ENCODE results near the gene FAM219B.
A peak's percentile ranks its signal among the peaks of the same experiment; 100 is the strongest.
"Not testable (repeated sequence)": the region's sequence is repeated elsewhere in the genome, so short reads cannot be mapped to it uniquely, and the experiment has no call there.

FAM219B gene

DNA sequence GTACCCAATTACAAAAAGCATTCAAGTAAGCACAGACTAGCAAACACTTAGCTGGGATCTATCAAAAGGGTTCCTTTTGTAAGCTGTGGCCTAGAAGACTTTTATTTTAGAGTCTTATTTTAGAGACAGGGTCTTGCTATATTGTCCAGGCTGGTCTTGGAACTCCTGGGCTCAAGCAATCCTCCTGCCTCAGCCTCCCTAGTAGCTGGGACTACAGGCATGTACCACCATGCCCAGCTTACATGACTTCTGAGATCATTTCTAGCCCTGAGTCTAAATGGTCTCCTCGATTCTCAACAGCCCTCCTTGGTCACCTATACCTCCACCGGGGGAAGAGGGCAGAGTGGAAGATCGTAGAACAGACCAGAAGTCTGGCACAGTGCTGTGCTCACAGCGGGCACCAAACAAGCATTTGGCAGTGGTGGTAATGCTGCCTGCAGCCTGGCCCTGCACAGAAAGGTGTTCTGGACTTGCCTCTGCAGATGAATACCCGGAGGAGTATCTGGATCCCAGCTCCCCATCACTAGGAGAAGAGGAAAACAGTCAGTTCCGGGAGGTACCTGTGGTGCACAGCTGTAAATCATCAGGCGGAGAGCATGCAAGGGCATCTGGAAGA, 2.4 kb downstream of the FAM219B start:
- DNase-seq (ENCODE audit: extremely low read depth in 1 of 2, low read depth in 1 of 2): no peak

DNA sequence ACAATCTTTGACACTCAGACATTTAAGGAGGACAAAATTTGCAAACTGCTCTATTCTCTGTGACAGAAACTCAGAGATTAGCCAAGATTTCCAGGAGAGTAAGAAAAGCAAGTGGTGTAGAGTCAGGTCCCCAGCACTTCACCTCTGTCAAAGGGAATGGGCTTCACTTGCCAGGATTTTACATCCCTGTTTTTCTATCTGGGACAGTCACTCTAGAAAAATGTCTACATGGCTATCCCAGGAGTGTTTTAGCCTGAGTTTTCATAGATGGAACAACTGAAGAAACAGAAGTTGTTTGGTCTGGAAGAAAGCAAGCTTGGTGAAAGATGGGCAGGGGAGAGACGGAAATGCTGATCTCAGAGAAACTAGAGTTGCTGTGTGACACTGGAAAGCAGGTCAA, 3.0 kb downstream of the FAM219B start:
- DNase-seq (ENCODE audit: extremely low read depth in 1 of 2, low read depth in 1 of 2): no peak

DNA sequence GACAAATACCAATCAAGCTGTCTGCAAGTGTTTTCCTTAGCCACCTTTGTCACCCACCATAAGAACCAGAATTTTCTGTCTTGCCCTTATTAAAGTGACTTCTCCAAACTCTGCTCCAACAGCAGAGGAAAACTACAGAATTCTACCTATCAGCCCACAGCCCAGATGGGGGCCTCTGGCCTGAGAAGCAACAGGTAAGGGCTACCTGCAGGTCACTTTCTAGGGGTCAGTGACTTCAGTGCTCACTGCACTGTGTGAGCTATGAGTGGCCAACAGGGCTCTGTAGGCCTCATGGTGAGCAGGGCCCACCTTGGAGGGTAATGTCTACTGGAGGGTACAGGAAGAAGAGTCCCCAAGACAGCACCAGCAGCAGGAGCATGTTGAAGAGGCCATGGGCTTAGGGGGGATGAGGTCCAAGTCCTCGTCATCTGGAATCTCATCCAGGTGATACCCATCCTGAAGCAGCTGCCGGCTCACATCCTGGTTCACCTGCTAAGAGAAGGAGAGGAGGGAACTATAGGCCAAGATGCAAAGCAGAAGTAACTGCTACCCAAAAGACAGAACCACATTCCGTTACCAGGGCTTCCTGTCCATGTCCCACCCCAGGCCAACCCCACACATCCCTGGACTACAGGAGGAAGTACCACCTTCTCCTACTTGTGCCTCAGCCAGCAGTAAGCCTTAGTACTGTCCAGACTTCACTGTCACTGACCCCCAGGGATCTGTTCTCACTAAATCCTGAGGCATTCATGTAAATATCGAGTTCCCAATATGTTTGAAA, 4.2 kb downstream of the FAM219B start:
- no peak for DNase-seq (ENCODE audit: extremely low read depth in 1 of 2, low read depth in 1 of 2)

DNA sequence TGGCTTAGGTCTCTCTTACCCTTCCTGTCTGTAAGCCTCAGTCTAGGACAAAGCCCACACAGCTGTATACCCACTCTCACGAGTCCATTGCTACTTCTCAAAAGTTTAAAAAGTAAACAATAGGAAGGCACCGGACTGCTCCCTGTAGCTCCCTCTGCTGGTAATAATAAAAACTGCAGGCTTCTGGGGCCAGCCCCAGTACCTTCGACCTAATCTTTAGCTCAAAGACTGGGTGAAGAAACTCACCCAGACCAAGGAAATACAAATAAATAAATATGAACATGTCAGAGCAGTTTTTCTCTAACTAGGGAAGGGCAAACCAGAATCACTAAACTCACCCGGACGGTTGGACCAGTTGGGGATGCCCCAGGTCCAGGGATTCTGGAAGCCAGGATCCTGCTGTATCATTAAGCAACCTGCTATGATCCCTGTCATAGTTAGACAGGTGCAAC, 5.0 kb downstream of the FAM219B start:
- peak in 1 of 2 donors; percentile 20 for DNase-seq (ENCODE audit: extremely low read depth in 1 of 2, low read depth in 1 of 2)

DNA sequence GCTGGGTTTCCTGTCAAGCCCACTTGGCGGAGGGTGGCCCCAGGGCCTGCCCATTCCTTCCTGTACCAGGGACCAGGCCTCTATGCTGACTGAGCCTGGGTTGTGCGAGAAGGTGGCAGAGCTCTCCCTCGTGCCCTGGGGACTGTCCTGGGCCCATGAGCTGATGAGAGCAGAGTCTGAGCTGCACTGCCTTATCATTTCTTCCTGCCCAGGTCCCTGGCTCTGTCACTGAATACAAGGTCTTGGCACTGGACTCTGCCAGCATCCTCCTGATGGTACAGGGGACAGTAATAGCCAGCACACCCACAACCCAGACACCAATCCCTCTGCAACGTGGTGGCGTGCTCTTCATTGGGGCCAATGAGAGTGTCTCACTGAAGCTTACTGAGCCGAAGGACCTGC, 9.3 kb downstream of the FAM219B start:
- DNase-seq (ENCODE audit: extremely low read depth in 1 of 2, low read depth in 1 of 2): no peak

DNA sequence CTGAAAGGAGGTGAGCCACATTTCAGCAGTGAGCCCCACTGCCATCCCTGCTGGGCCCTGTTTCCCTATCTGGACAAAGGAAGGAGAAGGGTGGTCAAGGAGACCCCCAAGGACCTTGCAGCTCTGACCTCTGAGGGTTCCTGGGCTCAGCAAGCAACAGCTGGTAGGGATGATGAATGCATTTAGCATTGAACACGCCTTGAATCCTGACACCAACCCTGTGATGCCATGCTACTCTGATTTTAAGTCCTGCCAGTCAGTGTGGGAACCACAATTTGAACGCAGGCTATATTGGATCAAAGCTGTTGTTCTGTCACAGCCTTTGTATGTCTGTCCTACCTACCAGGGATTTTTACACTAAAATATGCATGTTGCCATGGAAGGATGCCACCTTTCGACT, 10.3 kb downstream of the FAM219B start:
- no peak for DNase-seq (ENCODE audit: extremely low read depth in 1 of 2, low read depth in 1 of 2)

DNA sequence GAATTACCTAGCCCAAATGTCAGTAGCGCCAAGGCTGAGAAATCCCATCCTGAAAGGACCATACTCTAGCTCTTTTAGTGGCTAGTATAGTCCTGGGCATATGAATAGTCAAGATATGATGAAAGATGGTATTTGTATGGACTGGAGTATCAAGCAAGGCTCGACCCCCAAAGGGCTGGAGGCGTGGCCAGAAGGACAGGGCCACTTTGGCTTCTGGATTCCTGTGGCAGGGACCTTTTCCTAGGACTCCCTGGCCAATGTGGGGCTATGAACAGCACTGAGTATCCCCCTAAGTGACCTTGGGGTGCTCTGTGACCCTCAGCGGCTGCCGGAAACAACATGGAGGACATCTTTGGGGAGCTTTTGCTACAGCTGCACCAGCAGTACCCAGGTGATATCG, 10.8 kb downstream of the FAM219B start:
- DNase-seq (ENCODE audit: extremely low read depth in 1 of 2, low read depth in 1 of 2): no peak

DNA sequence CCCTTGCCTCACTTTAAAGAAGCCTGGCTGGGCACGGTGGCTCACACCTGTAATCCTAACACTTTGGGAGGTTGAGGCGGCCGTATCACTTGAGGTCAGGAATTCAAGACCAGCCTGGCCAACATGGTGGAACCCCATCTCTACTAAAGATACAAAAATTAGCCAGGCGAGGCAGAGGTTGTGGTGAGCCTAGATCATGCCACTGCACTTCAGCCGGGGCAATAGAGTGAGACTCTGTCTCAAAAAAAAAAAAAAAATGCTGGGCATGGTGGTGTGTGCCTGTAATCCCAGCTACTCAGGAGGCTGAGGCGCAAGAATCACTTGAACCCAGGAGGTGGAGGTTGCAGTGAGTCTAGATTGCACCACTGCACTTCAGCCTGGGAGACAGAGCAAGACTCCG, 12.3 kb downstream of the FAM219B start:
- DNase-seq (ENCODE audit: extremely low read depth in 1 of 2, low read depth in 1 of 2): not testable (repeated sequence)

DNA sequence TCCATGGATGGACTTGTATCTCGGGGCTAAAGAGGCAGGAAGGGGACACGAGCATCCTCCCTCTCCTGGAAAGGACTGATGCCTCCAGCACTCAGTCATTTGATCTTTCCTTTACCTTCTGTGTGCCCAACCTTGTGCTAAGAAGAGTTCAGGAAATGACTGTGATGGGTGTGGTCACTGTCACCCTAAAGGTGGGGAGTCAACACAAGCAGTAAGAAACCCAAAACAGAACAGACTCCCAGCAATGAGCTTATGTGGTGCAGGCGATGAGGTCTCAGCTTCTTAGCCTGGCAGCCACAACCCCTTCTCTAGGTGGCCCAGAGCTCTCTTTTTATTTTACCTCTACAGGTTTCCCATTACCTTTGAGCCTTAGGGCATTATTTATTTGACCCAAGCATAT, 13.0 kb downstream of the FAM219B start:
- DNase-seq (ENCODE audit: extremely low read depth in 1 of 2, low read depth in 1 of 2): no peak

DNA sequence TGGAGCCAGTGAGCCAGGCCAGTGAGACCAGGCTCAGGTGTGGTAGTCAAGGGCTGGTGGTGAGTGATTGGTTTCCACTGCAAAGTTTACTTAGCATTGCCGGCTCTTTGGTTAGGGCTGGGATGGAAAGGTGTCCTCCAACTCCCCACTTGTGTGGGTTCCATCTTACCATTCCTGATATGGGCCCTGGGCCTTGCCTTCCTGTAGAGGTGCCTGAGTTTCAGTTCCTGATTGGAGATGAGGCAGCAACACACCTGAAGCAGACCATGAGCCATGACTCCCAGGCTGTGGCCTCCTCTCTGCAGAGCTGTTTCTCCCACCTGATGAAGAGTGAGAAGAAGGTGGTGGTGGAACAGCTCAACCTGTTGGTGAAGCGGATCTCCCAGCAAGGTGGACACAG, 13.7 kb downstream of the FAM219B start:
- no peak for DNase-seq (ENCODE audit: extremely low read depth in 1 of 2, low read depth in 1 of 2)

DNA sequence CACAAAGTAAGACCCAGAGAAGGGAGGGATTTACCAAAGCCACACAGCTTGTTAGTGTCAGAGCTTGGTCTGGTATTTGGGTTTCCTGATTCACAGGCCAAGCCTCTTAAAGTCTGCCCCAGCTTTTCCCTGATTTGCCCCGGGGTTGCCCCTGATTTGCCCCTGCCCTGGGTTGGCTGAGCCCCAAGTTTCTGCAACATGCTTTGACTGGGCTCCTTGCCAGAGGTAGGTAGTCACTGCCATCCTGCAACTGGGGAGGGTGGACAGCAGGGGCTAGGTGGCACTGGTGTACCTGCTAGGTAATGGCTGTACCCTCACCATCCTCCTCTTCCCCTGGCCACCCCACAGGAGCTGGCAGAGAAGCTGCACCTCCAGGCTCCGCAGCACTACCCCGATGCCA, 14.3 kb downstream of the FAM219B start:
- DNase-seq (ENCODE audit: extremely low read depth in 1 of 2, low read depth in 1 of 2): no peak

DNA sequence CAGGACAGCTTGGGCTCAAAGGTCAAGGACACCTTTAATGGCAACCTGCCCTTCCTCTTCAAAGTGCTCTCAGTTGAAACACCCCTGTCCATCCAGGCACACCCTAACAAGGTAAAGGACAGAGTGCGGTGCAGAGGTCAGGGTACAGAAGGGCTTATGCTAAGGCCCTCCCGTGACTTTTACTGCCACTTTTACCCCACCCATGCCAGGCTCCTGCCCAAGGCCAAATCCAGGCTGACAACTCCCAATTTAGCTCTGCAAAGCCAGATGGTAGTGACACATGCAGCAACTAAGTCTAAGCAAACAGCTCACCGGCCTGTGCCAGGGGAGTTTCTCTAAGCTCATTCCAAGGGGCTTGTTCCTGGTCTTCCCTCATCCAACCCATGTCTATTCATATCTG, 15.2 kb downstream of the FAM219B start:
- no peak for DNase-seq (ENCODE audit: extremely low read depth in 1 of 2, low read depth in 1 of 2)

DNA sequence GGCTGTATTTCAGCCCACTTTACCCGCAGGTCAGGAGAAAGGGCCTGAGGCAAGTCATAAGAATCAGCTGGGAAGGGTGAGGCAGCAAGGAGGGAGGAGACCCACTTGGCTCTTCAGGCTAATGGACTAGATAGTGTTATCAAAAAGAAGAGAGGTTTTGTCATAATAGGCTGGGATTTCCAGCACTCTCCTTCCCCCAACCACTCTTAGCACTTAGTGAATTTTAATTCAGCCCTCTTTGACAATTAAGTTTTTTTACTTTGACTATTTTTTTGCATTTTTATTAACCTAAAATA, 16.0 kb downstream of the FAM219B start:
- DNase-seq (ENCODE audit: extremely low read depth in 1 of 2, low read depth in 1 of 2): no peak

DNA sequence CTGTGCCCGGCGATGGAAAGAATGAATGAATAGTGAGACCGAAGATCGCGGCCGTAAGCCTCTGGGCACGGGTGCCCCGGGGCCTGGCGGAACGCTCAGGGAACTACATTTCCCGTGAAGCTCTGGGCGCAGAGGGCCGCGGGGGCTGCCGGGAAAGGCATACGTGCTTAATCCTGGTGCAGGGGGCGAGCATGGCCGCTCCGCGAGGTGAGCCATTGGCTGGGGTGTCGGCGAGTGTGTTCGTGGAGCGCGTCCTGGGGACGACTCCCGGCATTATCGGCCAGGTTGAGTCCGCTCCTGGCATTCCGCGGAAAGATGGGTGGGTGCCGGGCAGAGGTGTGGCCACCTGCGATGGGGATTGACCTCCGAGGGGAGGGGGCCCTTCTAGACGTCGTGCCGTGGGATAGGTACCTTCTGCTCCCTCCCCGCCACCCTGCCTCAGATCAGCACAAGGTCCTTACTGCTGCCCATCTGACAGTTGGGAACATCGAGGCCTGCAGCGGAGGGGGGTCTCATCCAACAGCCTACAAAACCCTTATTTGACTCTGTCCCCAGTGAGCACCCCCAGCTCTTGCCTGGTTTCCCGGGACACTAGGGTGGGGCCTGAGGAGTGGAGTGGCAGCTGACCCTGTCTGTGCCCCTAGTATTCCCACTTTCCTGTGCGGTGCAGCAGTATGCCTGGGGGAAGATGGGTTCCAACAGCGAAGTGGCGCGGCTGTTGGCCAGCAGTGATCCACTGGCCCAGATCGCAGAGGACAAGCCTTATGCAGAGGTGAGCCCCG, 16.6 kb downstream of the FAM219B start, which contains the start of gene MPI:
Gene MPI (plus strand): TSS at position 160 of the 782 bp plus-strand sequence. CDS start 32 bp downstream, at position 192.
- DNase-seq (ENCODE audit: extremely low read depth in 1 of 2, low read depth in 1 of 2): peak; percentile 68 to 87

DNA sequence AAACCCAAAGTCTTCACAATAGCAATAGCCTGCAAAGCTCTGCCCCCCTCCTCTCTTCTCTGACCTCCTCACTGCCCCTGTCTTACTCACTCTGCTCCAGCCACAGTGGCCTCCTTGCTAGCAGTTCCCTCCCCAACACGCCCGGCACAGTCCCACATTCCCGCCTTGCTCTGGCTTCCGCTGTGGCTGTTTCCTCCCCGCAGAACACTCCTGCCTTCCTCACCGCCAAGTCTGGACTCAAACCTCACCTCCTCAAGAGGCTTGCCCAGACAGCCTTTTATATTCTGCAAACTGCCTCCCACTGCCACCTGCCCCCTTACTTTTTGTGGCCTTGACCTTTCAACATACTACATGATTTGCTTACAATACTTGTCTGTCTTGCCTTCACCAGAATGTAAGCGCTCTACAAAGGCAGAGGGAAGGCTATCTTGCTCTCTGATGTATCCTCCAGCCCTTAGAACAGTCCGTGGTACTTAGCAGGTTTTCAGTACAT, 17.2 kb downstream of the FAM219B start:
- no peak for DNase-seq (ENCODE audit: extremely low read depth in 1 of 2, low read depth in 1 of 2)

DNA sequence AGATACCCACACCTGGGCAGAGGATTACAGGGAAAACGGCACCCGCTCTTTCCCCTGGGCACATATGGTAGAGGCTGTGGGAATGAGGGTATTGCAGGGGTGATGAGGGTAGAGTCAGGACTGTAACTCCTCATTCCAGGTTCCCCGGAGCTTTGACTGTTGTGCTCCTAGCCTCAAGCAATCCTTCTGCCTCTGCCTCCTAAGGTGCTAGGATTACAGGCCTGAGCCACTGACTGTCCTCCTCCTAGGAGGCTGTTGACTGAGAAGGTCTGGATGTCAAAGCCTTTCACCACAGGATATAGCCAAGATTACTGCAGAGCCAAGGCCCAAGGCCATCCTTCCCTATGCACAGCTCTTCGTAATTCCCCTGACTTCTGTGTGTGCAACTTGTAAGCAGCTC, 17.9 kb downstream of the FAM219B start:
- DNase-seq (ENCODE audit: extremely low read depth in 1 of 2, low read depth in 1 of 2): no peak

DNA sequence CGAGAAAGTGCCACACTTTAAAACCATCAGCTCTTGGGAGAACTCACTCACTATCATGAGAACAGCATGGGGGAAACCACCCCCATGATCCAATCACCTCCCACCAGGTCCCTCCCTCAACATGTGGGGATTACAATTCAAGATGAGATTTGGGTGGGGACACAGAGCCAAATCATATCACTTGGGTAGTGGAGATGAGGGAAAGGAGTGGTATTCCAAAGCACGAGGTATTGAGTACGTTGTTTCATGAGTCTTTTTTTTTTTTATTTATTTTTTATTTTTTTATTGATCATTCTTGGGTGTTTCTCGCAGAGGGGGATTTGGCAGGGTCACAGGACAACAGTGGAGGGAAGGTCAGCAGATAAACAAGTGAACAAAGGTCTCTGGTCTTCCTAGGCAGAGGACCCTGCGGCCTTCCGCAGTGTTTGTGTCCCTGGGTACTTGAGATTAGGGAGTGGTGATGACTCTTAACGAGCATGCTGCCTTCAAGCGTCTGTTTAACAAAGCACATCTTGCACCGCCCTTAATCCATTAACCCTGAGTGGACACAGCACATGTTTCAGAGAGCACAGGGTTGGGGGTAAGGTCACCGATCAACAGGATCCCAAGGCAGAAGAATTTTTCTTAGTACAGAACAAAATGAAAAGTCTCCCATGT, 19.0 kb downstream of the FAM219B start:
- not testable (repeated sequence) for DNase-seq (ENCODE audit: extremely low read depth in 1 of 2, low read depth in 1 of 2)

DNA sequence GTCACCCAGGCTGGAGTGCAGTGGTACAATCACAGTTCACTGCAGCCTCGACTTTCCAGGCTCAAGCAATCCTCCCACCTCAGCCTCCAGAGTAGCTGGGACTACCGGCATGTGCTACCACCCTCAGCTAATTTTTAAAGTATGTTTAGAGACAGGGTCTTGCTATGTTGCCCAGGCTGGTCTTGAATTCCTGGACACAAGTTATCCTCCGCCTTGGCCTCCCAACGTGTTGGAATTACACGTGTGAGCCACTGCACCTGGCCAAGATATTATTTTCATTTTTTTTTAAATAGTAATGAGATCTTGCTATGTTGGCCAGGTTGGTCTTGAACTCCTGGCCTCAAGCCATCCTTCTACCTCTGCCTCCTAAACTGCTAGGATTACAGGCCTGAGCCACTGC, 21.2 kb downstream of the FAM219B start:
- no peak for DNase-seq (ENCODE audit: extremely low read depth in 1 of 2, low read depth in 1 of 2)

DNA sequence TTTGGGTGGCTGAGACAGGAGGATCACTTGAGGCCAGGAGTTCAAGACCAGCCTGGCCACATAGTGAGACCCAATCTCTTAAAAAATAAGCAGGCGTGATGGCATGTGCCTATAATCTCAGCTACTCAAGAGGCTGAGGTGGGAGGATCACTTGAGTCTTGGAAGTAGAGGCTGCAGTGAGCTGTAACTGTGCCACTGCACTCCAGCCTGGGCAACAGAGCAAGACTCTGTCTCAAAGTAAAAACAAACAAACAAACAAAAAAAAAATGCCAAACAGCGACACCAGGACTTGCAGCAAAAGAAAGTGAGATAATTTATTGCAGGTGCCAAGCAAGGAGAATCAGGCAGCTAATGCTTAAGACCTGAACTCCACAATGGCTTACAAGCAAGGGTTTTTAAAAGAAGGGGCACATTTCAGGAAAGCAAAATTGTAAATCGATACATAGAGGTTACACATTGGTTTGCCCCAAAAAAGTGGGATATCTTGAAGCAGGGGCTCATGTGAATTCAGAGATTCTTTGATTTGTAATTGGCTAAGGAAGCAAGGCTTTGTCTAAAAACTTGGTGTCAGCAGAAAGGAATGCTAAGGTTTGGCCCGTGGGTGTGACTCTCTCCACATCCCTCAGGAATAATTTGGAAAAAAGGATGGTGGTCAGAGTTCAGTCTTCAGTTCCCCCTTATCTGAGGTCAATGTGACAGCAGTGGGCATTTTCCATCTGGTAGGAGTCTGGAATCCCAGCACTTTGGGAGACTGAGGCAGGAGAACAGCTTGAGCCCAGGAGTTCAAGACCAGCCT, 22.0 kb downstream of the FAM219B start:
- no peak for DNase-seq (ENCODE audit: extremely low read depth in 1 of 2, low read depth in 1 of 2)

DNA sequence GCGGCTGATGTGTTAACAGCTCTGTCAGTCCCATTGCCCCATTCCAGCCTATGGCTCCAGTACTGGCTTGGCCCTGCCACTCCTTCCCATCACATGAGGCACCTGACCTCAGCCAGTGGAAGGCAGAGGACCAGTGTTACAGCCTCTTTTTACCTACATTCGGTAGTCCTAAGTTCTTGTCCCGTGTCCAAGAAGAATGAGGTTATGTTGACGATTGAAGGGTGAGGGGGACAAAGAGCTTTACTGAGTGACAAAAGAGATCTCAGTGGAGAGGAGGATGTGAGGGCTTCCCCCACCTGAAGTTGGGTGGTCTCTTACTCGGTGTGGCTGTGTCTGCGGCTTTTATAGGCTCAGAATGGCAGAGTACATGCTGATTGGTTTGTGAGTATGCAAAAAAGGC, 24.1 kb downstream of the FAM219B start:
- no peak for DNase-seq (ENCODE audit: extremely low read depth in 1 of 2, low read depth in 1 of 2)
